Activated T-helper 2 cell treated with anti-CD3 and anti-CD28 coated beads, Interferon-gamma antibody, Interleukin-2, Interleukin-4, amounts not matched to agents 10 μg/mL and 5 μg/mL and 100 μg/mL, durations not matched to agents 14 hours and 24 hours and 36 hours (primary cell): ENCODE measurements around the gene HS1BP3. TPM values are rescaled to one million over a fixed set of nuclear protein-coding genes. Genes with fewer than 3 reads are reported as not detected.

Experiments
- DNase-seq: peaks from one replicate; pipeline ENCODE4 v3.0.0; 2021; ENCODE audit warnings: low spot score
- H3K27ac Mint-ChIP-seq: one replicate; pipeline ENCODE4 v1.8.0; 2021; ENCODE audit warnings: mixed read lengths
- H3K27me3 Mint-ChIP-seq: one replicate; pipeline ENCODE4 v1.8.0; 2021; ENCODE audit warnings: low read depth, mixed read lengths
- H3K36me3 Mint-ChIP-seq: one replicate; pipeline ENCODE4 v1.8.0; 2021; ENCODE audit warnings: low read depth, mixed read lengths
- H3K4me1 Mint-ChIP-seq: one replicate; pipeline ENCODE4 v1.8.0; 2021; ENCODE audit warnings: low read depth, mixed read lengths
- H3K4me3 Mint-ChIP-seq: one replicate; pipeline ENCODE4 v1.8.0; 2021; ENCODE audit warnings: low read depth, mild to moderate bottlenecking, moderate library complexity, mixed read lengths
- H3K9me3 Mint-ChIP-seq: one replicate; pipeline ENCODE4 v1.8.0; 2021; ENCODE audit warnings: mixed read lengths
- intact Hi-C: fragments of 100-400 bp; cut with micrococcal nuclease; formaldehyde crosslinking; loops from one replicate; pipeline ENCODE4 v1.15.1; 2023
- total RNA-seq: library from RNA; stranded (reverse); gene quantifications from 2 replicates; pipeline ENCODE4 v1.2.3, GENCODE V29; 2022

The HS1BP3 gene
- total RNA-seq, 1 donor from 2014 or later = 11.9 TPM

DNA sequence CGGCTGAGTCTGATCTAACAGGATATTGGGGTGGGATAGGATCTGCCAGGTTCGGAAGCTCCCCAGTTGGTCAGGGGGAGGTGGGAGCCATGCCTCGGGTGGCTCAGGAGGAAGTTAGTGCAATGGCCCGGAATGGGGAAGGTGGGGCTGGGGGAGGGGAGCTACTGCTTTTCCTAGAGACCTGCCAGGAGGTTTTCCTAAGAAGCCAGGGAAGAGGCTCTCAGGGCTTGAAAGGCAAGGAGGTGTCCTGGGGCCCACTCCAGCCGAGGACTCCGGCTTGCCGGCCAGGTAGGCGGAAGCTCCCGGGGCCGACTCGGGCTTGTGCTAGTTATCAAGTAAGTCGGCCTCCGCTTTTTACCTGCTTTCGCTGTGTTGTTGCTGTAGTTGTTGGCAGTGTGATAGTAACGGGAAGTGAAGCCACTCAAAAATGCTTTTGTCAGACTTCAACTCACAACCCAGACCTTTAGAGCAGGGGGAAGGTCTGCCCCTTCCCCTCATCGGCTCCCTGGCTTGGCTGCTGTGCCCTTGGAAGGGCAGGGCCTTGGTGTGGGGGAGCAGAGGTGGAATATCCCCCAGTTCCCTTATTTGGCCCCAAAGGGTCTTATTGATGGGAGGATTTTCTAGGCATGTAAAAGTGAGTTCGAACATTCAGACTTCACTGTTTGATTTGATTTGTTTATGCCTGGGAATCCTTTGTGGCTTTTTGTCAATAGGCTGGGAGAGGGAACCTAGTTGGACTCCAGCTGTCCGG is 21.5 kb upstream of the HS1BP3 start:
- no peak for DNase-seq
- Mint-ChIP-seq H3K27ac (no peak overlapping the region), H3K36me3 (no peaks in the 10 kb centered on the region), H3K4me1 (no peaks in the 10 kb centered on the region), H3K4me3 (no peak overlapping the region), H3K27me3 (peaks cover 33% of the 10 kb centered on the region), H3K9me3 (no peaks in the 10 kb centered on the region)
- intact Hi-C loops = no loop called here

GRCh38 chr2:20671736-20672080 is 20.8 kb upstream of the HS1BP3 start:
- H3K36me3 Mint-ChIP-seq = no peaks in the 10 kb centered on the region
- peaks cover 33% of the 10 kb centered on the region for H3K27me3 Mint-ChIP-seq
- no peak overlapping the region for H3K27ac Mint-ChIP-seq
- DNase-seq = no peak
- H3K4me1 Mint-ChIP-seq = no peaks in the 10 kb centered on the region
- H3K9me3 Mint-ChIP-seq = no peaks in the 10 kb centered on the region
- intact Hi-C loops = no loop called here
- H3K4me3 Mint-ChIP-seq = no peak overlapping the region

- intact Hi-C loops = no loop called here
- no peaks in the 10 kb centered on the region for H3K36me3 Mint-ChIP-seq
- no peak overlapping the region for H3K4me3 Mint-ChIP-seq
- H3K4me1 Mint-ChIP-seq = no peaks in the 10 kb centered on the region
- no peak for DNase-seq
- H3K27ac Mint-ChIP-seq = no peak overlapping the region
- peaks cover 37% of the 10 kb centered on the region for H3K27me3 Mint-ChIP-seq
- H3K9me3 Mint-ChIP-seq = no peaks in the 10 kb centered on the region
Observed at GRCh38 chr2:20671036-20671735, 20.3 kb upstream of the HS1BP3 start.

DNA sequence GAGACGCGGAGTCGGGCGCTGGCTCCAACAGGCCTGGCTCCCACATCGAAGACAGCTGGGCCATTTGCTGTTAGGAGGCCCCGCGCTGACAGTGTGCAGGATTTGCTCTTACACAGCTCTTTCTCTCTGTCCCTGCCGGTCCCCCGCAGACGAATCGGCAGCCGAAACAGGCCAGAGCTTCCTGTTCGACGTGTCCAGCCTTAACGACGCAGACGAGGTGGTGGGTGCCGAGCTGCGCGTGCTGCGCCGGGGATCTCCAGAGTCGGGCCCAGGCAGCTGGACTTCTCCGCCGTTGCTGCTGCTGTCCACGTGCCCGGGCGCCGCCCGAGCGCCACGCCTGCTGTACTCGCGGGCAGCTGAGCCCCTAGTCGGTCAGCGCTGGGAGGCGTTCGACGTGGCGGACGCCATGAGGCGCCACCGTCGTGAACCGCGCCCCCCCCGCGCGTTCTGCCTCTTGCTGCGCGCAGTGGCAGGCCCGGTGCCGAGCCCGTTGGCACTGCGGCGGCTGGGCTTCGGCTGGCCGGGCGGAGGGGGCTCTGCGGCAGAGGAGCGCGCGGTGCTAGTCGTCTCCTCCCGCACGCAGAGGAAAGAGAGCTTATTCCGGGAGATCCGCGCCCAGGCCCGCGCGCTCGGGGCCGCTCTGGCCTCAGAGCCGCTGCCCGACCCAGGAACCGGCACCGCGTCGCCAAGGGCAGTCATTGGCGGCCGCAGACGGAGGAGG is 19.6 kb upstream of the HS1BP3 start:
- Mint-ChIP-seq H3K27me3 (peaks cover 39% of the 10 kb centered on the region), H3K27ac (no peak overlapping the region), H3K36me3 (no peaks in the 10 kb centered on the region), H3K9me3 (no peaks in the 10 kb centered on the region), H3K4me1 (no peaks in the 10 kb centered on the region), H3K4me3 (no peak overlapping the region)
- no peak for DNase-seq
- intact Hi-C loops = no loop called here

DNA sequence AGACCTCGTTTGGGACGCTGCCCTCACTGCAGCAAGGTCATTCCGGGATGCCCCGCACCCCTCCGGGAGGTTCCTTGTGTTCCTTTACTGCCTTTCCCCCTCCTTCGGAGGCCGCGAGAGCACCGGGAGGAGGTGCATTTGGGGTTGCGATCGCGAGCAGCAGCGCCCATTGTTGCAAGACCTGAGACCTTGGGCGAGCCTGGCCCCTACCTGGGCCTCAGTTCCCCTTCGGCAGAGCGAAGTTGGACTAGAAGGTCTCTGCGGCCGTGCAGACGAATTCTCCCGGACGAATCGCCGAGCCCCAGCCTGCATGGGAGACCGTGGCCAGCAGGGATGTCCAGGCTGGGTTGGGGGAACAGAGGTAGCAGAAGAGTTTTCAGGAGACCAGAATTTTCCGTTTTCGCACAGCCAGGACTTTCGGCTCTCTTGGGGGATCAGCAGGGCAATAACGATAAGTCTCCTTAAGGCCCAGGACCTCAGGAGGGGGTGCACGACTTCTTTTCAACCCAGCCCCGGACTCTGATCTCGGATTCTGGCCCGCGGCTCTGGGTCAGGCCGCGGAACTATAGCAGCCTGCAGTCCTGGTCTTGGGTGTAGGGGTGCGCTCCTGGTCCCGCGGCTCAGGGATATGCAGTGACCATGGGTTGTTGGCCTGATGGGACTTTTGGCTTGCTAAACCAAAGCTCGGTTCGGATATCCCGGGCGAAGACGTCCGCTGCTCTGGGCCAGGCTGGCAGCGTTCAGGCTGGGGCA is 18.8 kb upstream of the HS1BP3 start:
- no peaks in the 10 kb centered on the region for H3K9me3 Mint-ChIP-seq
- no peak overlapping the region for H3K27ac Mint-ChIP-seq
- no peaks in the 10 kb centered on the region for H3K4me1 Mint-ChIP-seq
- no peaks in the 10 kb centered on the region for H3K36me3 Mint-ChIP-seq
- H3K4me3 Mint-ChIP-seq = no peak overlapping the region
- peaks cover 46% of the 10 kb centered on the region for H3K27me3 Mint-ChIP-seq
- no peak for DNase-seq
- intact Hi-C loops = loop anchor here (5.0 to 10.0 kb wide), 2 partner anchors 445 to 1317 kb away; no protein-coding TSS in a partner anchor

DNA sequence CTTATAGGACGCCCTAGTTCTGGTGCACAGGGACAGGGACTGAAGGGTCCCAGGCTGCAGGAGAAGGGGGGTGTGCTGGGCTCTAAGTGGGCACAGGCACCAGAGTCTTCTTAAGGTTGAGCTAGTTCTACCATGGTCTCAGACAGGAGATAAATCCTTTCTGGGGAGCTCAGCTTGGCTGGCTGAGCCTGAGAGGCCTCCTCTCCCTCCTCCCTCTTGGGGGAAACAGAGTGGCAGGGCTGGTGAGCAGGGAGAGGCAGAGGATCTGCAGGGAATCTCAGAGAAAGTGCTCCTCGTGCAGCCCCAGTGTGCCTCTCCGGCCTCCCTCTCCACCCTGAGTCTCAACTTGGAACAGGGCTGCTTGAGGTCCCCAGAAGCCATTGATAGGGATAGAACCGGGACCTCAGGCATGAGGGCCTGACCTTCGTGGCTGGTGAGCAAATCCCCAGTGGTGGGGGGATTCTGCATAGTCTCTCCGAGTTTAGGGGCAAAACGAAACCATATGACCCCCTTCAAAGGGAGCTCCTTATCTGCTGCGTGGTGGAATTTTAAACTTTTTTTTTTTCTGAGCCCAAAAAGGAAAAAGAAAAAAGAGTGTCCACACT is 18.1 kb upstream of the HS1BP3 start:
- no peak overlapping the region for H3K27ac Mint-ChIP-seq
- DNase-seq = no peak
- no peaks in the 10 kb centered on the region for H3K4me1 Mint-ChIP-seq
- intact Hi-C loops = loop anchor here (5.0 to 10.0 kb wide), 2 partner anchors 446 to 1317 kb away; no protein-coding TSS in a partner anchor
- H3K9me3 Mint-ChIP-seq = no peaks in the 10 kb centered on the region
- no peaks in the 10 kb centered on the region for H3K36me3 Mint-ChIP-seq
- peaks cover 53% of the 10 kb centered on the region for H3K27me3 Mint-ChIP-seq
- H3K4me3 Mint-ChIP-seq = no peak overlapping the region

GRCh38 chr2:20668451-20668850 is 17.6 kb upstream of the HS1BP3 start:
- Mint-ChIP-seq H3K27me3 (peaks cover 58% of the 10 kb centered on the region), H3K27ac (no peak overlapping the region), H3K4me3 (peak overlapping the region; percentile 49), H3K36me3 (no peaks in the 10 kb centered on the region), H3K4me1 (no peaks in the 10 kb centered on the region), H3K9me3 (no peaks in the 10 kb centered on the region)
- intact Hi-C loops = loop anchor here (5.0 to 10.0 kb wide), 2 partner anchors 446 to 1316 kb away; no protein-coding TSS in a partner anchor
- no peak for DNase-seq

DNA sequence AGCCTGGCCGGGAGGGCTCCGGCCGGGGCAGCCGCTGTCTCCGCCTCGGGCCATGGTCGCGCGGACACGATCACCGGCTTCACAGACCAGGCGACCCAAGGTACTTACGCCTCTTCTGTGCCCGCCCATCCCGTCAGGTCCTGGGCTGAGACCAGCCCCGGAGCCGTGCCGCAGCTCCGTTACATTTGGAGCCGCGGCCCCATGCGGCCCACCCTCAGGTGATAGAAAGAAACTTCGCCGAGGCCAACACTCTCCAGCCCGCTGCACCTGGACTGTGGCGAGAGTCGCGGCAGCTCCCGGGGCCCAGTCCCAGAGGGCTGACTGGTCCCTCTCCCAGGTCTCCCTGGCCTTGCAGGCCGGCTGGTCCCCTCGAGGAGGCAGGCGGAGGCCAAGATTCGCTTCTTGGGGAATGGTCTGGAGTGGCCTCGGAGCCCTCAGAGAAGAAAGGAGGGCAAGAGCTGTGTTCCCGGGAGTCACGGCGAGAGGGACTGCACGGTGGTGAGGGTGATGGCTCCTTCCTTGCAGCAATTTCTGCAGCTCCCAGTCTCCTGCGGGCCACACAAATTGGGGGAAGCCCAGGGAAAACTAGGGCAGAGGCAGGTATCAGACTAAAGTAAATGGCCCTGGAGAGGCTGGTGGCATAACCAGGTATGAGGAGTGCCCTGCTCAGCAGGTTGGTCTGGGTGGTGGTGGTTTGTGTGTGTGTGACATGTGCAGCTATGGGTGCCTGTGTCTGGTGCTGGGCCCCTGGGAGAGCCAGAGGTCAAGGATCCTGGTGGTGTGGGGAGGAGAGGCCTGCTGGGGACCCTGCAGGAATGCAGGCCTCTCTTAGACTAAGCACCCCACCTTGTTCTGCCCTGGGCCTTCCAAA is 16.9 kb upstream of the HS1BP3 start:
- Mint-ChIP-seq H3K4me3 (peak overlapping the region; percentile 49), H3K4me1 (no peaks in the 10 kb centered on the region), H3K27me3 (peaks cover 60% of the 10 kb centered on the region), H3K9me3 (no peaks in the 10 kb centered on the region), H3K36me3 (no peaks in the 10 kb centered on the region), H3K27ac (no peak overlapping the region)
- intact Hi-C loops = loop anchor here (5.0 to 10.0 kb wide), 2 partner anchors 447 to 1315 kb away; no protein-coding TSS in a partner anchor
- no peak for DNase-seq

DNA sequence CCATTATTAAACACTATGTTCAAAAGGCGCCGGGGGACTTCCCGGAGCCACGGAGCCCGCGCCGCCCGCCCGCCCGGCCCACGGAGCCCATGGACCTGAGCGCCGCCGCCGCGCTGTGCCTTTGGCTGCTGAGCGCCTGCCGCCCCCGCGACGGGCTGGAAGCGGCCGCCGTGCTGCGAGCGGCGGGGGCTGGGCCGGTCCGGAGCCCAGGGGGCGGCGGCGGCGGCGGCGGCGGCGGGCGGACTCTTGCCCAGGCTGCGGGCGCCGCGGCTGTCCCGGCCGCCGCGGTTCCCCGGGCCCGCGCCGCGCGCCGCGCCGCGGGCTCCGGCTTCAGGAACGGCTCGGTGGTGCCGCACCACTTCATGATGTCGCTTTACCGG is 16.2 kb upstream of the HS1BP3 start:
- DNase-seq = no peak
- no peaks in the 10 kb centered on the region for H3K4me1 Mint-ChIP-seq
- H3K27me3 Mint-ChIP-seq = peaks cover 60% of the 10 kb centered on the region
- no peak overlapping the region for H3K27ac Mint-ChIP-seq
- intact Hi-C loops = loop anchor here (5.0 to 10.0 kb wide), 2 partner anchors 448 to 1315 kb away; no protein-coding TSS in a partner anchor
- H3K4me3 Mint-ChIP-seq = no peak overlapping the region
- no peaks in the 10 kb centered on the region for H3K36me3 Mint-ChIP-seq
- no peaks in the 10 kb centered on the region for H3K9me3 Mint-ChIP-seq

DNA sequence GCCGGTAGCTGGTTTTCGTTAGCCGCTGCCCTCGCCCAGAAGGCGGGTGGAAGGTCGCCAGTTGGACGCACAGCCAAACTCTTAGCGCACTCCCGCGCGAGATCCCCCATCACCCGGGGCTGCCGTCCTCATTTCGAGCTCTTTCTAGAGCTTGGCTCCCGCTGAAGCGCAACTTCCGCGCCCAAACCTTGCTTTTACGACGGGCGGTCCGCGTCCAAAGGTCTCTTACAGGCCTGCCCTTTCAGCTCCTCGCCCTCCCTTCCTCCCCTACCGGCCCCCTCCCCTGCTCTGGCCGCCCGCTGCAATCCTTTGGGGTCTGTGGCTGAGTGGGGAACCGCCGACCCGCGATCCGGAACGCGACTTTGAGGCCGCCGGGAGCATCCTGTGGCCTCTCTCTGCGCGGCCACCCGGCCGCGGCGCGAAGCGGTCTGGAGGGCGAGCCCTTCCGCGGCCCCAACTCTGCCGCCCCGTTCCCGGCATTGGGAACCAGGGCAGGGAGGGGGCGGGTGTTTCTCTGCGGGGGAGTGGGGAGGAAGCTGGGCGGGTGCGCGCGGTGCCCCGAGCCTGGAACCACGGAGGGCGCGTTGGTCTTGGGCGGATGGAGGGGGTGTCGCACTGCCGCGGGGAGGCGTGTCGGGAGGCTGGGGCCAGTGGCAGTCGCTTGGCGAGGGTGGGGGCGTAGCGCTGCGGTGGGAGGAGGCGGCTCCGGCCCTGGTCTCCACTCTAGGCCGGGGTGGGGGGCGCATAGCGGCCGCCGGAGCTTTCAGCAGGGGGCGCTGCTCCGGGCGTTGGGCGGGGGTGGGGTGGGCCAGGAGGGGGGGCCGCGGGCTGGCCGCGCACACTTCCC is 15.6 kb upstream of the HS1BP3 start, which contains the start of gene GDF7:
TSS of gene GDF7 (plus strand) at position 841 of the 847 bp plus-strand sequence. CDS start 96 bp downstream, outside the sequence.
- H3K4me3 Mint-ChIP-seq = peak within 1 kb of the TSS; percentile 55
- H3K27ac Mint-ChIP-seq = no peak within 1 kb of the TSS
- DNase-seq = no peak
- peaks cover 64% of the 10 kb centered on the region for H3K27me3 Mint-ChIP-seq
- H3K9me3 Mint-ChIP-seq = no peaks in the 10 kb centered on the region
- intact Hi-C loops = loop anchor here (5.0 to 10.0 kb wide), 2 partner anchors 448 to 1314 kb away; no protein-coding TSS in a partner anchor
- H3K4me1 Mint-ChIP-seq = no peaks in the 10 kb centered on the region
- no peaks in the 10 kb centered on the region for H3K36me3 Mint-ChIP-seq

DNA sequence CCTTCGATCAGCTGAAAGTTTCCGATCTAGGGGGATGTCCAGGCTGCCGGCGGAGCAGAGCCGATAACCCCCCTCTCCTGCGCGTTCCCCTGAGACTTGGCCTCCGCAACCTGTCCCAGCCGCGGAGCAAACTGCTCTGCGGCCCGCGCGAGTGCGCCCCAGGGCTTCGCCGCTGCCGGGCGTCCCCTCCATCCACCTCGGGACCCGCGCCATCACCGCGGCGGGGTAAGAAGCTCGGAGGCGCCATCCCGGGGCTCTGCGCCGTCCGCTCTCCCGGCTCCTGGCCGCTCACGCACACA is 15.1 kb upstream of the HS1BP3 start:
- Mint-ChIP-seq H3K27ac (no peak overlapping the region), H3K9me3 (no peaks in the 10 kb centered on the region), H3K4me1 (no peaks in the 10 kb centered on the region), H3K4me3 (peak overlapping the region; percentile 55), H3K27me3 (peaks cover 69% of the 10 kb centered on the region), H3K36me3 (no peaks in the 10 kb centered on the region)
- DNase-seq = no peak
- intact Hi-C loops = loop anchor here (5.0 to 10.0 kb wide), 2 partner anchors 449 to 1314 kb away; no protein-coding TSS in a partner anchor
